SK-N-SH (cell line): ENCODE results near the gene ADAMTS16. TPM values are rescaled to one million over a fixed set of nuclear protein-coding genes. Genes with fewer than 3 reads are reported as not detected.

Source experiments
- CTCF ChIA-PET: fragments of 300-600, 350-600 bp; formaldehyde crosslinking; extraction: SDS; loops from one replicate; lab custom pipeline; 2021; lab: Yijun Ruan, JAX
- POLR2A ChIA-PET: fragments of 350-600 bp; sonication (Branson Sonifier 250); formaldehyde crosslinking; extraction: SDS; loops from one replicate; lab custom pipeline; 2020; ENCODE audit warnings: antibody characterized with exemption, inconsistent platforms; lab: Yijun Ruan, JAX
- DNase-seq: peaks from one replicate; pipeline ENCODE4 v3.0.0; 2012
- H2AFZ ChIP-seq: fragments of 200-600 bp; sonication (generic); 2 replicates; pipeline ENCODE4 v1.8.1; 2016; ENCODE audit warnings: antibody characterized with exemption, mild to moderate bottlenecking, low read depth
- H3F3A ChIP-seq: fragments of 200-600 bp; sonication (generic); replicated peaks from 2 replicates; pipeline ENCODE3; 2016; ENCODE audit warnings: antibody characterized with exemption, mild to moderate bottlenecking; ENCODE audit not compliant: insufficient read depth
- H3K27ac ChIP-seq, 2 experiments: fragments of 200-500 bp in 1 of 2; fragments of 200-600 bp in 1 of 2; sonication (Bioruptor generic) in 1 of 2; sonication (generic), shearing (Covaris generic) in 1 of 2; 2 replicates each; pipeline versions ENCODE4 v1.5.1 to v1.6.1; 2014 to 2016; ENCODE audit warnings: low read depth in 2 of 2, inconsistent platforms in 1 of 2, low read length in 1 of 2, mild to moderate bottlenecking in 1 of 2, mixed read lengths in 1 of 2
- H3K27me3 ChIP-seq: fragments of 200-600 bp; sonication (generic), shearing (Covaris generic); 2 replicates; pipeline ENCODE4 v1.6.1; 2016; ENCODE audit warnings: mixed run types; ENCODE audit not compliant: insufficient read depth
- H3K36me3 ChIP-seq, 2 experiments: fragments of 200-500 bp in 1 of 2; fragments of 200-600 bp in 1 of 2; sonication (Bioruptor generic) in 1 of 2; sonication (generic) in 1 of 2; replicated peaks in 1 of 2; 2 replicates each; pipeline versions ENCODE3 to v1.5.1; 2014 to 2016; ENCODE audit warnings: low read length in 1 of 2, mild to moderate bottlenecking in 1 of 2; ENCODE audit not compliant: insufficient read depth in 2 of 2, control insufficient read depth in 1 of 2
- H3K4me1 ChIP-seq, 2 experiments: fragments of 200-500 bp in 1 of 2; fragments of 200-600 bp in 1 of 2; sonication (Bioruptor generic) in 1 of 2; sonication (generic), shearing (Covaris generic) in 1 of 2; 2 replicates each; pipeline versions ENCODE4 v1.5.1 to v1.6.1; 2014 to 2016; ENCODE audit warnings: low read depth in 1 of 2, low read length in 1 of 2, mixed run types in 1 of 2; ENCODE audit not compliant: insufficient read depth in 2 of 2, control insufficient read depth in 1 of 2
- H3K4me2 ChIP-seq: fragments of 200-600 bp; sonication (generic), shearing (Covaris generic); 2 replicates; pipeline ENCODE4 v1.6.1; 2017; ENCODE audit warnings: mixed run types
- H3K4me3 ChIP-seq, 2 experiments: fragments of 200-500 bp in 1 of 2; fragments of 200-600 bp in 1 of 2; sonication (Bioruptor generic) in 1 of 2; sonication (generic), shearing (Covaris generic) in 1 of 2; 2 replicates each; pipeline versions ENCODE4 v1.5.1 to v1.8.1; 2014 to 2016; ENCODE audit warnings: low read depth in 2 of 2, inconsistent platforms in 1 of 2, low read length in 1 of 2, mild to moderate bottlenecking in 1 of 2, mixed read lengths in 1 of 2, moderate library complexity in 1 of 2
- H3K79me2 ChIP-seq: fragments of 200-600 bp; sonication (generic); 2 replicates; pipeline ENCODE4 v1.8.1; 2017; ENCODE audit warnings: mild to moderate bottlenecking; ENCODE audit not compliant: insufficient read depth
- H3K9ac ChIP-seq: fragments of 200-600 bp; sonication (generic); 2 replicates; pipeline ENCODE4 v1.6.1; 2017; ENCODE audit warnings: mixed run types
- H3K9me2 ChIP-seq: fragments of 200-600 bp; sonication (generic); 2 replicates; pipeline ENCODE4 v1.6.1; 2017; ENCODE audit warnings: mixed run types
- H3K9me3 ChIP-seq: fragments of 200-600 bp; sonication (generic); 2 replicates; pipeline ENCODE4 v1.6.1; 2017; ENCODE audit warnings: mixed run types, mild to moderate bottlenecking, moderate library complexity
- H4K20me1 ChIP-seq: fragments of 200-600 bp; sonication (generic); 2 replicates; pipeline ENCODE4 v1.6.1; 2017; ENCODE audit warnings: mild to moderate bottlenecking, mixed run types; ENCODE audit not compliant: insufficient read depth
- CHD2 ChIP-seq: fragments of 150-350 bp; IDR thresholded peaks from 2 replicates; pipeline ENCODE4 v1.6.1; 2018; ENCODE audit warnings: low read length; ENCODE audit not compliant: partially characterized antibody
- CTCF ChIP-seq: fragments of 200-600 bp; sonication (generic); IDR thresholded peaks from 2 replicates; pipeline ENCODE4 v1.6.1; 2017; ENCODE audit warnings: antibody characterized with exemption, mild to moderate bottlenecking, moderate library complexity
- EP300 ChIP-seq, 2 experiments: IDR thresholded peaks; 2 replicates each; pipeline versions ENCODE4 v1.4.0 to v1.6.1; 2012; ENCODE audit warnings: borderline replicate concordance in 1 of 2, low read depth in 1 of 2, low read length in 1 of 2
- EZH2phosphoT487 ChIP-seq: fragments of 200-600 bp; sonication (generic); IDR thresholded peaks from 2 replicates; pipeline ENCODE4 v1.6.1; 2017; ENCODE audit warnings: low read depth, mixed run types, mild to moderate bottlenecking, antibody characterized with exemption, moderate library complexity, borderline replicate concordance
- GATA2 ChIP-seq: sonication (generic); formaldehyde crosslinking; IDR thresholded peaks from 2 replicates; pipeline ENCODE4 v1.5.0; 2020; ENCODE audit warnings: mild to moderate bottlenecking, missing genetic modification reagents
- JUND ChIP-seq: IDR thresholded peaks from 2 replicates; pipeline ENCODE4 v1.4.0; 2012
- MXI1 ChIP-seq: IDR thresholded peaks from 2 replicates; pipeline ENCODE4 v1.6.1; 2012; ENCODE audit warnings: mild to moderate bottlenecking, low read depth, low read length, improper control_type of control experiment
- NFIC ChIP-seq: IDR thresholded peaks from 2 replicates; pipeline ENCODE4 v1.4.0; 2012; ENCODE audit warnings: borderline replicate concordance
- PBX3 ChIP-seq: IDR thresholded peaks from 2 replicates; pipeline ENCODE4; 2012
- POLR2AphosphoS5 ChIP-seq: IDR thresholded peaks from 2 replicates; pipeline ENCODE4 v1.6.1; 2012; ENCODE audit warnings: low read depth, low read length
- REST ChIP-seq: IDR thresholded peaks from 2 replicates; pipeline ENCODE4 v1.6.1; 2012; ENCODE audit warnings: mild to moderate bottlenecking, low read depth, low read length, moderate library complexity
- RFX5 ChIP-seq: IDR thresholded peaks from 2 replicates; pipeline ENCODE4 v1.6.1; 2012; ENCODE audit warnings: mild to moderate bottlenecking, improper control_type of control experiment, low read length
- TCF12 ChIP-seq: IDR thresholded peaks from 2 replicates; pipeline ENCODE4 v1.4.0; 2012
- TEAD4 ChIP-seq: IDR thresholded peaks from 2 replicates; pipeline ENCODE4 v1.4.0; 2012; ENCODE audit warnings: mild to moderate bottlenecking, borderline replicate concordance; ENCODE audit not compliant: insufficient read depth
- YY1 ChIP-seq: IDR thresholded peaks from 2 replicates; pipeline ENCODE4 v1.4.0; 2012; ENCODE audit warnings: low read depth, mild to moderate bottlenecking
- WGBS: methylation state at CpG from one replicate; pipeline ENCODE4 v1.1.6; 2017; ENCODE audit warnings: low lambda C conversion rate; 5-methylcytosine and 5-hydroxymethylcytosine counted together
- polyA plus RNA-seq, 3 experiments: library from polyadenylated mRNA; depleted of rRNA; stranded (reverse); fragments of >200 nt; gene quantifications; 2 replicates each; pipeline ENCODE4 v1.2.3, GENCODE V29; 2012
- TF ChIP-seq, protein P1 (sequence below): IDR thresholded peaks from 2 replicates; pipeline ENCODE4 v1.4.0; 2012; ENCODE audit warnings: low read depth
- TF ChIP-seq, protein P2 (sequence below): fragments of 150-350 bp; IDR thresholded peaks from 2 replicates; pipeline ENCODE4 v1.6.1; 2017; ENCODE audit warnings: antibody characterized with exemption, low read length, low read depth, borderline replicate concordance

Gene ADAMTS16
- polyA plus RNA-seq, 1 of the 3 experiments (the other 2 are of a cell fraction) = not detected

GRCh38 chr5:5139336-5139776 lies 774 bp upstream of the ADAMTS16 start:
- H3K36me3 ChIP-seq = no peaks in the 10 kb centered on the region
- peaks cover 26% of the 10 kb centered on the region for H3K27me3 ChIP-seq
- H3K9me3 ChIP-seq = no peaks in the 10 kb centered on the region
- no peak for DNase-seq
- CTCF ChIA-PET = interaction anchor here (1.0 to 4.1 kb wide), 7 partner anchors 198 to 281 kb away, joined by 4 to 69 read pairs (median 9); partner anchors contain the start of gene ICE1
- H3K27ac ChIP-seq = no peak overlapping the region
- peak overlapping the region in 1 of 2 experiments; percentile 33; a peak in 1 of 4 replicates for H3K4me3 ChIP-seq
- no peaks in the 10 kb centered on the region for H4K20me1 ChIP-seq
- no peaks in the 10 kb centered on the region for H3K9me2 ChIP-seq
- H2AFZ ChIP-seq = no peak overlapping the region
- POLR2A ChIA-PET = no interaction called here
- H3F3A ChIP-seq = no peaks in the 10 kb centered on the region
- peak overlapping the region; percentile 79; the same call in 1 of the 2 replicates for H3K4me2 ChIP-seq
- H3K4me1 ChIP-seq = peaks cover 0 to 3% of the 10 kb centered on the region in 2 experiments; a peak in 1 of 4 replicates
- TF ChIP-seq EP300 (IDR thresholded peaks at IDR 0.05; ENCODE audit: borderline replicate concordance in 1 of 2, low read depth in 1 of 2, low read length in 1 of 2) = no peak
- no peak for TF ChIP-seq TCF12
- no peak for TF ChIP-seq CTCF
- TF ChIP-seq JUND = no peak
- TF ChIP-seq POLR2AphosphoS5 = no peak
- no peak for TF ChIP-seq YY1
- no peak for TF ChIP-seq PBX3
- no peak for TF ChIP-seq TEAD4
- TF ChIP-seq RFX5 = no peak
- no peak for TF ChIP-seq GATA2 (CRISPR knock-in tag)
- TF ChIP-seq, protein P1, sequence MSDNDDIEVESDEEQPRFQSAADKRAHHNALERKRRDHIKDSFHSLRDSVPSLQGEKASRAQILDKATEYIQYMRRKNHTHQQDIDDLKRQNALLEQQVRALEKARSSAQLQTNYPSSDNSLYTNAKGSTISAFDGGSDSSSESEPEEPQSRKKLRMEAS = no peak
- no peak for TF ChIP-seq NFIC
- no peak for TF ChIP-seq MXI1
- TF ChIP-seq REST = no peak
- TF ChIP-seq EZH2phosphoT487 = no peak
- TF ChIP-seq, protein P2, sequence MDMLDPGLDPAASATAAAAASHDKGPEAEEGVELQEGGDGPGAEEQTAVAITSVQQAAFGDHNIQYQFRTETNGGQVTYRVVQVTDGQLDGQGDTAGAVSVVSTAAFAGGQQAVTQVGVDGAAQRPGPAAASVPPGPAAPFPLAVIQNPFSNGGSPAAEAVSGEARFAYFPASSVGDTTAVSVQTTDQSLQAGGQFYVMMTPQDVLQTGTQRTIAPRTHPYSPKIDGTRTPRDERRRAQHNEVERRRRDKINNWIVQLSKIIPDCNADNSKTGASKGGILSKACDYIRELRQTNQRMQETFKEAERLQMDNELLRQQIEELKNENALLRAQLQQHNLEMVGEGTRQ = no peak
- TF ChIP-seq CHD2 = no peak
- H3K79me2 ChIP-seq = no peaks in the 10 kb centered on the region
- H3K9ac ChIP-seq = no peak overlapping the region
- WGBS = 75% methylated on average over 14 of the region's 39 CpGs
